Fibroblast of lung (primary cell): ENCODE measurements around the gene SLC6A11.

Experiments used
- CTCF ChIP-seq, 2 donors: IDR thresholded peaks in 1 of 2; conservative IDR thresholded peaks in 1 of 2; 1 replicate in 1 of 2; 2 replicates in 1 of 2; pipeline ENCODE4 v1.5.1; 2011 to 2012; ENCODE audit warnings: low read length in 2 of 2, control low read depth in 1 of 2, inconsistent platforms in 1 of 2, low read depth in 1 of 2, mild to moderate bottlenecking in 1 of 2
- EZH2 ChIP-seq: IDR thresholded peaks from 2 replicates; pipeline ENCODE4 v1.5.1; 2012; ENCODE audit warnings: low read length, control low read depth, mild to moderate bottlenecking; ENCODE audit errors: missing control alignments

GRCh38 chr3:10956986-10957385 is 141.0 kb downstream of the SLC6A11 start:
- TF ChIP-seq CTCF (conservative IDR thresholded peaks at IDR 0.05 in 1 of 2, IDR thresholded peaks at IDR 0.05 in 1 of 2; ENCODE audit: low read depth in 1 of 2, low read length in 2 of 2): no peak
- TF ChIP-seq EZH2: no peak
